Activated CD4-positive, alpha-beta T cell treated with anti-CD3 and anti-CD28 coated beads, Interleukin-10, Interleukin-2, amounts not matched to agents 100 ng/mL and 50 ng/mL, durations not matched to agents 16 hours and 8 hours (primary cell): ENCODE measurements around the gene ATP1A1.

Source experiments
- DNase-seq: peaks from one replicate; pipeline ENCODE4 v3.0.0-alpha.2; 2020

ATP1A1 gene

GRCh38 chr1:116392717-116393404 lies 19.8 kb downstream of the ATP1A1 start:
- no peak for DNase-seq

GRCh38 chr1:116393792-116394191 lies 20.7 kb downstream of the ATP1A1 start:
- no peak for DNase-seq

GRCh38 chr1:116394270-116394669 lies 21.2 kb downstream of the ATP1A1 start:
- no peak for DNase-seq

GRCh38 chr1:116396769-116397168 lies 23.7 kb downstream of the ATP1A1 start:
- DNase-seq = no peak

GRCh38 chr1:116397728-116398127 lies 24.7 kb downstream of the ATP1A1 start:
- DNase-seq = no peak

- no peak for DNase-seq
Observed at GRCh38 chr1:116400780-116401179, 27.7 kb downstream of the ATP1A1 start.

GRCh38 chr1:116401646-116402176 lies 28.7 kb downstream of the ATP1A1 start:
- DNase-seq = no peak

GRCh38 chr1:116402333-116402732 lies 29.3 kb downstream of the ATP1A1 start:
- no peak for DNase-seq

GRCh38 chr1:116403496-116404136 lies 30.6 kb downstream of the ATP1A1 start:
- DNase-seq = no peak

GRCh38 chr1:116404699-116405098 lies 31.7 kb downstream of the ATP1A1 start:
- DNase-seq = no peak

- no peak for DNase-seq
Observed at GRCh38 chr1:116405241-116406135, 32.4 kb downstream of the ATP1A1 start.

GRCh38 chr1:116407033-116407432 lies 34.0 kb downstream of the ATP1A1 start:
- no peak for DNase-seq

GRCh38 chr1:116408193-116408592 lies 35.1 kb downstream of the ATP1A1 start:
- no peak for DNase-seq

- no peak for DNase-seq
Observed at GRCh38 chr1:116408803-116409720, 36.0 kb downstream of the ATP1A1 start.

- DNase-seq = no peak
Observed at GRCh38 chr1:116409751-116410191, 36.7 kb downstream of the ATP1A1 start.

- no peak for DNase-seq
Observed at GRCh38 chr1:116411784-116412479, 38.9 kb downstream of the ATP1A1 start.

GRCh38 chr1:116412480-116412798 lies 39.4 kb downstream of the ATP1A1 start:
- no peak for DNase-seq

GRCh38 chr1:116412898-116413297 lies 39.9 kb downstream of the ATP1A1 start:
- no peak for DNase-seq

- no peak for DNase-seq
Observed at GRCh38 chr1:116413414-116413813, 40.4 kb downstream of the ATP1A1 start.

- no peak for DNase-seq
Observed at GRCh38 chr1:116414364-116414763, 41.3 kb downstream of the ATP1A1 start.

- DNase-seq = no peak
Observed at GRCh38 chr1:116415200-116415698, 42.2 kb downstream of the ATP1A1 start.
